HG02588 (cell line): ENCODE results near the gene HS1BP3.
A peak's percentile ranks its signal among the peaks of the same experiment; 100 is the strongest.

Source experiments
- ATAC-seq: cut with Tn5 transposase; IDR thresholded peaks from one replicate; pipeline ENCODE4 v1.9.1; 2021; ENCODE audit warnings: mild to moderate bottlenecking, moderate library complexity; ENCODE audit not compliant: unreplicated experiment

Gene HS1BP3

DNA sequence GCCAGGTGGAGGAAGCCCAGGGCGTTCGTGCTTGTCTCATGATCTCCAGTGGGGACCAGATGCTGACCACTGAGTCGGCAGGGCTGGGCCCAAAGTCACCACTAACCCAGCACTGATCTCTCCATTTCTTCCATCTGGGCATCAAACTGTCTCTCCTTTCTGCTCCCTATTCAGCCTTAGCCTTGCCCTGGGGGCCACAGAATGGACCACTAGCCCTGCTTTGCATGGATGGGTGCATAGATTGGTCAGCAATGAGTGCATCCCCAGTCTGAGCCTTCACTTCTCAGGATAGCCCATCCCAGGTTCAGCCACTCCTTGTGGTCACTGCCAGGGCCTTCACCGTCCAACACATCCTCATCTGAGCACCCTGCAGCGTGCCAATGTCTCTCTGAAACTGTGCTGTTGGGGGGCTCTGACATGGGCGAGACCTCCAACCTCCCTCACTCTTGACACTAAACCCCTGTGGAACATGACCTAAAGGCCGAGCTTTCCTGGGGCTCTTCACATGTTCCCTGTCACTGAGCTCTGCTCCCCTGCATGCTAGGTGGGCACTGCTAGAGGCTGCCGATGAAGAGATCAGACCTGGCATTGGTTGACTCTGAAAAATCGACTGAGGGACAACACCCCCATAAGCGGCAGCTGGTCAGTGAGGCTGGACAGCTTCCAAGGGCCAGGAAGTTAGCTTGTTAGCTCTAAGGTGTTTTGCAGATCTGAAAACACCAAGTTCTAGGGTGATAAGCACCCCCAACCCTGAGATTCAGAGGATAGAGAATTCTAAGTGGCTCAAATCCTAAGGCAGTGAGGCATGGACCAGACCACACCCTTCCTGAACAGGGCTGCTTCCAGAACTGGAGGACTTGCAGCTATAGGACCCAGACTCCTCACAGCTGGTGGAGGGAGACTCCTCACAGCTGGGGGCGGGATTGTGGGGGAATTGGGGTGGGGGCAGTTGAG, 61.7 kb downstream of the HS1BP3 start:
- ATAC-seq = no peak

DNA sequence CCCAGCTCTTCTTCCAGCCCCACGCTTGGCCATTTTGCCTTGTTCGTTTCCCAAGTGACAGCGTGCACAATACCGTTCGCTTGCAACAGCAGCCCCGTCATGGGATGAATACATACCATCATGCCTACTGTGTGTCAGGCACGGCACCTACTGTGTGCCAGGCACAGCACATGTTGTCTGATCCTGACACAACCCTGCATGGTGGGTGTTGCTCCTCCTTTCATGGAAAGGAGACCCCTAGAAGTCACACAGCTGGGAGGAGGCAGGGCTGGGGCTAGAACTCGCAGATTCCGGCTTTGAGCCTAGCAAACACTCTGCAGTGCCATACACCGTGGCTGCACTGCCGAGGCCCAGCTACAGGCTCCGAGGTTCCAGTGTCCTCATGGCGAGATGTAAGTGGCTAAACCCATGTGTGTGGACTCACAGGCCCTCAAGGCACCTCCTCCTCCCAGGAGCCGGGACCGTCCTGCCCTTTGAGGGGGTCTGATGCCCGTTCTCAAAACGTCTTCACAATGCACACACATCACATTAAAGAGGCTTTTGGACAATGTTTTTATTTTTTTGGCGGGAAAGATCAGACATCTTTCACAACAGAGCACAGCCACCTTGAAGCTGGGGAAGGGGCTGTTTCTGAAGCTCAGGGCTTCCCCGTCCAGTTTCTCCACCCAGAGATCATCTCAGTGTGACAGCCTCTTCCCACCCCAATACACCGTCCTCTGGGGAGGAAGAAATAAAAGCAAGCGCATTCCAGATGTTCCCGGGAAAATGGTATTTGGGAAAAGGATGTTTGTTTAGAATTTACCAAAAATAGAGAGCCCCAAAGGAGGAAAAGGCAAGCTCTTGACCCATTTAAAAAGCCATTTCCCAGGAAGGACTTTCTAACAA, 64.9 kb downstream of the HS1BP3 start:
- ATAC-seq = no peak

DNA sequence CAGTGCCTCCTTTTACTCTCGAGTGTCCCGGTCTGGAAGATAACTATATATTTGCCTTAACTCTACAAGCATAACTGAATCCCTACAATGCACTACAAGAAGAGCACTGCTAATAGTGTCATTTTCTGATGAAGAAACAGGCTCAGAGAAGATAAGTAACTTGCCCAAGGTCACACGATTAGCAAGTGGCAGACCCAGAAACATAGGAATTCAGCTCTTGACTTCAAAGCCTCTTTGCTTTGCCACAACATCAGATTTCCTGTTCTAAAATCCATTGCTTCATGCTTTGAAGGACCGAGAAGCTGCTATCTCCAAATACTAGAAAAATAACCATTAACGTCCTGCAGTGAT, 65.6 kb downstream of the HS1BP3 start:
- ATAC-seq = no peak

- no peak for ATAC-seq
These were observed 66.2 kb downstream of the HS1BP3 start for GRCh38 chr2:20584399-20585358.

DNA sequence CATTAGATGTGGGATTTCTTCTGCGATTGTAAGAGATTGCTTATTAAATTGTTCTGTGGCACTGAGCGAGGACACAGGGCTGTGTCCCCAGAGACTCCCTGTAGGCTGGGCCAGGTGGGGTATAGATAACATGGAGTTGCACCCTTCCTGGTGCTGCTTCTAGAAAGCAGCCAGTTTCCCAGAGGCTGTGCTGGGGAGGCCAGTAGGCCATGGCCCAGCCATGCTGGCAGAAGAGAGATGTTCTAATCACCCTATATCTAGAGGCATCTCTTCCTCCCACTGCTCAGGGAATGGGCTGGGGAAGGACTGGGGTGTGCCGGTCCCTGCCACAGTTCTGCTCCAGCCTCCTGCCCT, 66.9 kb downstream of the HS1BP3 start:
- no peak for ATAC-seq

- no peak for ATAC-seq
These were observed 67.4 kb downstream of the HS1BP3 start for GRCh38 chr2:20583425-20583881.

DNA sequence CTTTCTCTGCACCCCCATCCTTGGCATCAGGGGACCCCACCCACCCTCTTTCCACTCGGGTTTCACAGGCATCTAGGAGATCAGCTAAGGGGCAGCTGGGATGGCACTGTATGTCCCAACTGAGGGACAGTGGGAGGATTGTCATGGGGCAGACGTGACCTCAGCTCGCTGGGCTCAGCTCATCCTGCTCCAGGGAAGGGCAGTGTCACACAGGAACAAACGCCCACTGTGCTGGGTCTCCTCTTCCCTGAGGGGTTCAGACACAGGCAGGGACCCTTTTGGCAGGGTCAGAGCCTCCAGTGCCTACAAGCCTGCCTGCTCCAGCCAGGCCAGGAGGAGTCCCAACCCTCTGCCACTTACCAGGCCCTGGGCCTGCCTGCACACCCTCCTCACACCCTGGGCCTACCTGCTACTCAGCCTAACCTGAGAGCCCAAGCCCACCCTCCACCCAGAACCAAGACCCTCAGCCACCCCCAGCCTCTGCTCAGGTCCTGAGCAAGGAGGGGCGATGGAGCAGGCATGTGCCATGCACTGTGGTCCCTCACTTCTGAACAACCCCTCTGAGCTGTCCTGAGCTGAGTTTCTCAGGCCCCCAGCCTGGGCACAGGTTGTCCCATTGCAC, 68.2 kb downstream of the HS1BP3 start:
- ATAC-seq = no peak

- no peak for ATAC-seq
These were observed 70.0 kb downstream of the HS1BP3 start for GRCh38 chr2:20580690-20581437.

- ATAC-seq = no peak
These were observed 71.0 kb downstream of the HS1BP3 start for GRCh38 chr2:20579866-20580265.

GRCh38 chr2:20578895-20579825, 71.7 kb downstream of the HS1BP3 start:
- peak; percentile 56 for ATAC-seq

GRCh38 chr2:20578266-20578894, 72.5 kb downstream of the HS1BP3 start:
- ATAC-seq = no peak

- ATAC-seq = no peak
These were observed 73.2 kb downstream of the HS1BP3 start for GRCh38 chr2:20577495-20578235.

DNA sequence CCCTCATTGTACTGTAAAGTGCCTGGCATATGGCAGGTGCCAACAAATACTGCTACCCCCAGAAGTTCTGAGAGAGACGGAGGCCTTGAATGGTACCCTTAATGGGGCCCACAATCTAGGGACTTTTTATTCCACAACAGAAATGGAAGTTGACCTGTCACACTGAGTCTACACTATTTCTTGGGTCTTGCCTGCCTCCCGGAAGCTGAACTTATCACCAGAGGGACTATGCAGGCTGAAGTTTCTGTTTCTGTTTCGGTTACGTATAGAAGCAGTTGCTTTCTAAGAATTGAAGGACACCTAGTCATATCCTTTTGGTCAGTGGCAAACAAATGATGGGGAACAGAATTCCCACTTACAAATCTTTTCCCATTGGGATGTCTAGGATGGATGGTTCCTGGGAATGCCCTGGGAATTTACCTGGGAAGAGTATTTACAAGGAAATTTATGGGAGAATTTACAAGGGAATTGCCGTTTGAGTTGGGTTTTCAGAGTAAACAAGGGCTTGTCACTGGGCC, 74.2 kb downstream of the HS1BP3 start:
- peak; percentile 81 for ATAC-seq

DNA sequence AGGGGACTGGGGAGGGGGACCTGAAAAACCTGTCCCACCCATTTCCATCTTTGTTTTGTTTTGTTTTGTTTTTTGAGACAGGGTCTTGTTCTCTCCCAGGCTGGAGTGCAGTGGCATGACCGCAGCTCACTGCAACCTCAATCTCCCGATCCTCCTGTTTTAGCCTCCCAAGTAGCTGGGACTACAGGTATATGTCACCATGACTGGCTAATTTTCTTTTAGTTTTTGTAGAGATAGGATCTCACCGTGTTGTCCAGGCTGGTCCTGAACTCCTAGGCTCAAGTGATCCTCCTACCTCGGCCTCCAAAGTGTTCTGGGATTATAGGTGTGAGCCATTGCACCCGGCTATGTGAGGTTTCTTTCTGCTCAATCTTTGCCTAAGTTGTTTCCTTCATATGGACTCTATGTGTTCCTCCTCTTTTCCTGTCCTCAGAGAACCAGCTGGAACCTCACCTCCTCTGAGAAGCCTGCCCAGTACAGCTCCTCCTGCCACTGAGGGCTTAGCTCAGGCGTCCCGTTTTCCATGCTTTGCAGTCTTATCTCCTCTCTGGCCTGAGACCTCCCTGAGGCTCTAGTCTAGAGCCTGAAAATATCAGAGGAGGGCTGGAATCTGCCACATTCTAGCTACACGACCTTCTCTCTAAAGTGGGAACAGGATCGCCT, 74.8 kb downstream of the HS1BP3 start:
- no peak for ATAC-seq

- ATAC-seq = no peak
These were observed 75.5 kb downstream of the HS1BP3 start for GRCh38 chr2:20575414-20575813.

- ATAC-seq = no peak
These were observed 76.0 kb downstream of the HS1BP3 start for GRCh38 chr2:20574930-20575329.
